ENCODE results near the gene ABCF2. TPM values are rescaled to one million over a fixed set of nuclear protein-coding genes. Genes with fewer than 3 reads are reported as not detected.

Gene ABCF2
- polyA plus RNA-seq, 1 donor (not counting 4 experiments of a cell fraction or from before 2014, with no cell fraction given) = 33.3 TPM

- peak overlapping the region; percentile 88 for H3K9ac ChIP-seq (ENCODE audit: control insufficient read depth, extremely low read depth, insufficient read depth, low read length)
- H3K4me3 ChIP-seq (ENCODE audit: control insufficient read depth in 2 of 3, extremely low read depth in 1 of 3, insufficient read depth in 2 of 3, low read depth in 1 of 3, low read length in 3 of 3) = peak overlapping the region; percentile 90 to 98 (median 96)
- FAIRE-seq = no peak
- no peaks in the 10 kb centered on the region for H3K9me1 ChIP-seq (ENCODE audit: control insufficient read depth, extremely low read depth, insufficient read depth, low read length)
- H3K36me3 ChIP-seq (ENCODE audit: control insufficient read depth in 2 of 2, extremely low read depth in 1 of 2, insufficient read depth in 2 of 2, low read length in 2 of 2) = peaks cover 13 to 25% of the 10 kb centered on the region in 2 experiments
- dilution Hi-C loops (cut with MboI; ENCODE audit: extremely low pct_ligation_motif_present, low sequenced_read_pairs) = no loop called here
- peaks cover 30% of the 10 kb centered on the region for H3K4me1 ChIP-seq (ENCODE audit: control insufficient read depth, extremely low read depth, insufficient read depth, low read length)
- peak overlapping the region; percentile 91 for H3K4me2 ChIP-seq (ENCODE audit: control insufficient read depth, extremely low read depth, insufficient read depth, low read depth, low read length)
- TF ChIP-seq, protein P1, sequence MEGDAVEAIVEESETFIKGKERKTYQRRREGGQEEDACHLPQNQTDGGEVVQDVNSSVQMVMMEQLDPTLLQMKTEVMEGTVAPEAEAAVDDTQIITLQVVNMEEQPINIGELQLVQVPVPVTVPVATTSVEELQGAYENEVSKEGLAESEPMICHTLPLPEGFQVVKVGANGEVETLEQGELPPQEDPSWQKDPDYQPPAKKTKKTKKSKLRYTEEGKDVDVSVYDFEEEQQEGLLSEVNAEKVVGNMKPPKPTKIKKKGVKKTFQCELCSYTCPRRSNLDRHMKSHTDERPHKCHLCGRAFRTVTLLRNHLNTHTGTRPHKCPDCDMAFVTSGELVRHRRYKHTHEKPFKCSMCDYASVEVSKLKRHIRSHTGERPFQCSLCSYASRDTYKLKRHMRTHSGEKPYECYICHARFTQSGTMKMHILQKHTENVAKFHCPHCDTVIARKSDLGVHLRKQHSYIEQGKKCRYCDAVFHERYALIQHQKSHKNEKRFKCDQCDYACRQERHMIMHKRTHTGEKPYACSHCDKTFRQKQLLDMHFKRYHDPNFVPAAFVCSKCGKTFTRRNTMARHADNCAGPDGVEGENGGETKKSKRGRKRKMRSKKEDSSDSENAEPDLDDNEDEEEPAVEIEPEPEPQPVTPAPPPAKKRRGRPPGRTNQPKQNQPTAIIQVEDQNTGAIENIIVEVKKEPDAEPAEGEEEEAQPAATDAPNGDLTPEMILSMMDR (optimal IDR thresholded peaks at IDR 0.05 in 1 of 3, IDR thresholded peaks at IDR 0.05 in 1 of 3, conservative IDR thresholded peaks at IDR 0.05 in 1 of 3; ENCODE audit: extremely low read depth in 1 of 3, insufficient read depth in 2 of 3, low read length in 3 of 3) = no peak
- no peak for TF ChIP-seq EZH2 (IDR thresholded peaks at IDR 0.05; ENCODE audit: low read length)
- H2AFZ ChIP-seq (ENCODE audit: control insufficient read depth, low read length) = peak overlapping the region; percentile 98
- DNase-seq (ENCODE audit: low read depth, low spot score) = no peak
- peaks cover 34% of the 10 kb centered on the region for H3K79me2 ChIP-seq (ENCODE audit: control insufficient read depth, insufficient read depth, low read length)
- no peaks in the 10 kb centered on the region for H3K9me3 ChIP-seq (ENCODE audit: control insufficient read depth, low read depth, low read length)
- peak overlapping the region; percentile 36 for H3K27ac ChIP-seq (ENCODE audit: control insufficient read depth, insufficient read depth, low read length)
- H4K20me1 ChIP-seq (ENCODE audit: control insufficient read depth, extremely low read depth, insufficient read depth, low read length) = no peaks in the 10 kb centered on the region
- H3K27me3 ChIP-seq (ENCODE audit: control insufficient read depth, extremely low read depth, insufficient read depth, low read length) = no peaks in the 10 kb centered on the region
Measured at GRCh38 chr7:151228024-151228866, 1.2 kb upstream of the ABCF2 start.

- Histone ChIP-seq H3K9me3 (ENCODE audit: control insufficient read depth, low read depth, low read length) (no peaks in the 10 kb centered on the region), H2AFZ (ENCODE audit: control insufficient read depth, low read length) (peak overlapping the region; percentile 84), H3K4me2 (ENCODE audit: control insufficient read depth, extremely low read depth, insufficient read depth, low read depth, low read length) (peak overlapping the region; percentile 99), H3K9ac (ENCODE audit: control insufficient read depth, extremely low read depth, insufficient read depth, low read length) (peak overlapping the region; percentile 88), H3K27ac (ENCODE audit: control insufficient read depth, insufficient read depth, low read length) (peak overlapping the region; percentile 62), H3K79me2 (ENCODE audit: control insufficient read depth, insufficient read depth, low read length) (peaks cover 25% of the 10 kb centered on the region), H3K4me1 (ENCODE audit: control insufficient read depth, extremely low read depth, insufficient read depth, low read length) (peaks cover 22% of the 10 kb centered on the region), H3K36me3 (ENCODE audit: control insufficient read depth in 2 of 2, extremely low read depth in 1 of 2, insufficient read depth in 2 of 2, low read length in 2 of 2) (peaks cover 23 to 37% of the 10 kb centered on the region in 2 experiments), H3K4me3 (ENCODE audit: control insufficient read depth in 2 of 3, extremely low read depth in 1 of 3, insufficient read depth in 2 of 3, low read depth in 1 of 3, low read length in 3 of 3) (peak overlapping the region; percentile 87 to 98 (median 90)), H4K20me1 (ENCODE audit: control insufficient read depth, extremely low read depth, insufficient read depth, low read length) (no peaks in the 10 kb centered on the region), H3K9me1 (ENCODE audit: control insufficient read depth, extremely low read depth, insufficient read depth, low read length) (no peaks in the 10 kb centered on the region), H3K27me3 (ENCODE audit: control insufficient read depth, extremely low read depth, insufficient read depth, low read length) (no peaks in the 10 kb centered on the region)
- TF ChIP-seq, protein P1 (optimal IDR thresholded peaks at IDR 0.05 in 1 of 3, IDR thresholded peaks at IDR 0.05 in 1 of 3, conservative IDR thresholded peaks at IDR 0.05 in 1 of 3; ENCODE audit: extremely low read depth in 1 of 3, insufficient read depth in 2 of 3, low read length in 3 of 3) = no peak
- TF ChIP-seq EZH2 (IDR thresholded peaks at IDR 0.05; ENCODE audit: low read length) = no peak
- dilution Hi-C loops (cut with MboI; ENCODE audit: extremely low pct_ligation_motif_present, low sequenced_read_pairs) = no loop called here
- no peak for DNase-seq (ENCODE audit: low read depth, low spot score)
- no peak for FAIRE-seq
Measured at GRCh38 chr7:151226560-151226874, 488 bp downstream of the ABCF2 start.

Data from keratinocyte (primary cell).